Mesendoderm (in vitro differentiated cells): ENCODE data around the gene LRSAM1.
"Not testable (repeated sequence)": the region's sequence is repeated elsewhere in the genome, so short reads cannot be mapped to it uniquely, and the experiment has no call there.

Source experiments
- DNase-seq: peaks from one replicate; pipeline ENCODE4 v3.0.0; 2013
- H2AK5ac ChIP-seq: 2 replicates; pipeline ENCODE4 v1.6.1; 2013; ENCODE audit warnings: low read length, inconsistent platforms
- H2BK120ac ChIP-seq: 2 replicates; pipeline ENCODE4 v1.6.1; 2013; ENCODE audit warnings: low read depth, mild to moderate bottlenecking, low read length, moderate library complexity, mixed read lengths
- H2BK15ac ChIP-seq: replicated peaks from 2 replicates; pipeline ENCODE4 v1.6.1; 2013; ENCODE audit warnings: low read depth, mild to moderate bottlenecking, moderate library complexity
- H2BK5ac ChIP-seq: 2 replicates; pipeline ENCODE4 v1.6.1; 2013; ENCODE audit warnings: low read length, inconsistent platforms
- H3K18ac ChIP-seq: 2 replicates; pipeline ENCODE4 v1.6.1; 2013; ENCODE audit warnings: mild to moderate bottlenecking, low read length, mixed read lengths
- H3K23ac ChIP-seq: one replicate; pipeline ENCODE4 v1.6.1; 2013; ENCODE audit warnings: low read length
- H3K27ac ChIP-seq: 2 replicates; pipeline ENCODE4 v1.5.1; 2013; ENCODE audit warnings: low read depth, mild to moderate bottlenecking, inconsistent platforms, low read length, moderate library complexity
- H3K27me3 ChIP-seq: 2 replicates; pipeline ENCODE4 v1.6.1; 2013; ENCODE audit warnings: low read length, control low read depth, mild to moderate bottlenecking, inconsistent platforms; ENCODE audit not compliant: insufficient read depth, poor library complexity
- H3K36me3 ChIP-seq: 2 replicates; pipeline ENCODE4 v1.6.1; 2013; ENCODE audit warnings: low read length, inconsistent platforms; ENCODE audit not compliant: control insufficient read depth, insufficient read depth
- H3K4ac ChIP-seq: one replicate; pipeline ENCODE4 v1.6.1; 2013; ENCODE audit warnings: low read depth, mild to moderate bottlenecking, low read length, moderate library complexity
- H3K4me1 ChIP-seq: 2 replicates; pipeline ENCODE4 v1.6.1; 2013; ENCODE audit warnings: low read depth, low read length, inconsistent platforms; ENCODE audit not compliant: control insufficient read depth
- H3K4me2 ChIP-seq: 2 replicates; pipeline ENCODE4 v1.6.1; 2013; ENCODE audit warnings: low read length
- H3K4me3 ChIP-seq: 2 replicates; pipeline ENCODE4 v1.5.1; 2013; ENCODE audit warnings: mild to moderate bottlenecking, low read length
- H3K56ac ChIP-seq: one replicate; pipeline ENCODE4 v1.6.1; 2013; ENCODE audit warnings: low read length
- H3K79me1 ChIP-seq: 2 replicates; pipeline ENCODE4 v1.6.1; 2013; ENCODE audit warnings: low read length, inconsistent platforms
- H3K79me2 ChIP-seq: 2 replicates; pipeline ENCODE4 v1.6.1; 2013; ENCODE audit warnings: mild to moderate bottlenecking, low read length; ENCODE audit not compliant: control insufficient read depth, insufficient read depth
- H3K9ac ChIP-seq: 2 replicates; pipeline ENCODE4 v1.6.1; 2013; ENCODE audit warnings: low read length, inconsistent platforms
- H4K5ac ChIP-seq: one replicate; pipeline ENCODE4 v1.6.1; 2013; ENCODE audit warnings: low read length
- H4K8ac ChIP-seq: one replicate; pipeline ENCODE4 v1.6.1; 2013; ENCODE audit warnings: low read depth, mild to moderate bottlenecking, control low read depth, low read length, moderate library complexity
- WGBS: extraction: QIAGEN DNeasy Blood & Tissue Kit; methylation state at CpG from one replicate; pipeline ENCODE4 v1.1.7; 2013; ENCODE audit warnings: low lambda C conversion rate, missing lambda C conversion rate; ENCODE audit not compliant: insufficient coverage; ENCODE audit errors: extremely low coverage; 5-methylcytosine and 5-hydroxymethylcytosine counted together

LRSAM1 gene

GRCh38 chr9:127466407-127466917 is 15.2 kb downstream of the LRSAM1 start:
- H3K4ac ChIP-seq, H3K79me2 ChIP-seq, H3K79me1 ChIP-seq, H2BK5ac ChIP-seq, DNase-seq, H3K23ac ChIP-seq, H3K27me3 ChIP-seq, H3K18ac ChIP-seq, H4K8ac ChIP-seq, H2BK120ac ChIP-seq, H3K27ac ChIP-seq, H3K56ac ChIP-seq, H3K4me1 ChIP-seq, H3K9ac ChIP-seq, H3K36me3 ChIP-seq, H3K4me2 ChIP-seq, H2AK5ac ChIP-seq, H2BK15ac ChIP-seq, H3K4me3 ChIP-seq, H4K5ac ChIP-seq: not testable (repeated sequence)
- no CpG with 5 or more reads among the region's 5 CpGs for WGBS

- no peak for DNase-seq
- WGBS: no CpG with 5 or more reads among the region's 14 CpGs
- no peak overlapping the region for H4K8ac ChIP-seq
- H3K18ac ChIP-seq: no peak overlapping the region
- no peak overlapping the region for H3K4me2 ChIP-seq
- H3K4me1 ChIP-seq: no peaks in the 10 kb centered on the region
- H2BK15ac ChIP-seq: no peak overlapping the region
- no peak overlapping the region for H3K27ac ChIP-seq
- no peak overlapping the region for H3K23ac ChIP-seq
- no peaks in the 10 kb centered on the region for H3K79me1 ChIP-seq
- H4K5ac ChIP-seq: no peak overlapping the region
- no peak overlapping the region for H3K4me3 ChIP-seq
- no peak overlapping the region for H3K56ac ChIP-seq
- H3K36me3 ChIP-seq: no peaks in the 10 kb centered on the region
- no peak overlapping the region for H2AK5ac ChIP-seq
- no peak overlapping the region for H3K9ac ChIP-seq
- H3K79me2 ChIP-seq: no peaks in the 10 kb centered on the region
- H3K4ac ChIP-seq: no peak overlapping the region
- no peak overlapping the region for H2BK5ac ChIP-seq
- no peak overlapping the region for H2BK120ac ChIP-seq
- H3K27me3 ChIP-seq: no peaks in the 10 kb centered on the region
These were observed 16.3 kb downstream of the LRSAM1 start for GRCh38 chr9:127467621-127468020.

GRCh38 chr9:127470662-127471061 is 19.4 kb downstream of the LRSAM1 start:
- no peaks in the 10 kb centered on the region for H3K79me2 ChIP-seq
- no peak overlapping the region for H3K56ac ChIP-seq
- H3K23ac ChIP-seq: no peak overlapping the region
- no peaks in the 10 kb centered on the region for H3K27me3 ChIP-seq
- DNase-seq: peak; percentile 27
- H2BK5ac ChIP-seq: no peak overlapping the region
- H2BK120ac ChIP-seq: no peak overlapping the region
- no peak overlapping the region for H3K4me3 ChIP-seq
- no peaks in the 10 kb centered on the region for H3K4me1 ChIP-seq
- H3K9ac ChIP-seq: no peak overlapping the region
- no peak overlapping the region for H3K4me2 ChIP-seq
- WGBS: no CpG with 5 or more reads among the region's 3 CpGs
- no peak overlapping the region for H2BK15ac ChIP-seq
- H2AK5ac ChIP-seq: no peak overlapping the region
- H3K18ac ChIP-seq: no peak overlapping the region
- H3K79me1 ChIP-seq: no peaks in the 10 kb centered on the region
- no peak overlapping the region for H4K8ac ChIP-seq
- H3K36me3 ChIP-seq: no peaks in the 10 kb centered on the region
- H3K27ac ChIP-seq: no peak overlapping the region
- H4K5ac ChIP-seq: no peak overlapping the region
- H3K4ac ChIP-seq: no peak overlapping the region

- no CpG with 5 or more reads among the region's 10 CpGs for WGBS
- no peak overlapping the region for H3K56ac ChIP-seq
These were observed 22.2 kb downstream of the LRSAM1 start for GRCh38 chr9:127473501-127473900.

GRCh38 chr9:127473932-127474331 is 22.6 kb downstream of the LRSAM1 start:
- no peaks in the 10 kb centered on the region for H3K79me2 ChIP-seq
- H3K36me3 ChIP-seq: no peaks in the 10 kb centered on the region
- H2BK120ac ChIP-seq: no peak overlapping the region
- H4K5ac ChIP-seq: no peak overlapping the region
- no peak overlapping the region for H3K4me3 ChIP-seq
- no peak for DNase-seq
- H2BK5ac ChIP-seq: no peak overlapping the region
- H4K8ac ChIP-seq: no peak overlapping the region
- no peak overlapping the region for H3K23ac ChIP-seq
- no peak overlapping the region for H2BK15ac ChIP-seq
- no peak overlapping the region for H3K18ac ChIP-seq
- no peak overlapping the region for H2AK5ac ChIP-seq
- no peak overlapping the region for H3K4me2 ChIP-seq
- WGBS: no CpG with 5 or more reads among the region's 4 CpGs
- H3K79me1 ChIP-seq: no peaks in the 10 kb centered on the region
- no peaks in the 10 kb centered on the region for H3K4me1 ChIP-seq
- no peak overlapping the region for H3K9ac ChIP-seq
- no peaks in the 10 kb centered on the region for H3K27me3 ChIP-seq
- H3K4ac ChIP-seq: no peak overlapping the region
- H3K27ac ChIP-seq: no peak overlapping the region
- no peak overlapping the region for H3K56ac ChIP-seq

More at GRCh38 chr9:127473501-127473900, 22.2 kb downstream of the LRSAM1 start:
- no peak overlapping the region for H3K4me3 ChIP-seq
- H4K5ac ChIP-seq: no peak overlapping the region
- no peak overlapping the region for H2BK15ac ChIP-seq
- H3K4me2 ChIP-seq: no peak overlapping the region
- H3K79me1 ChIP-seq: no peaks in the 10 kb centered on the region
- no peak overlapping the region for H3K18ac ChIP-seq
- no peak overlapping the region for H4K8ac ChIP-seq
- no peaks in the 10 kb centered on the region for H3K36me3 ChIP-seq
- no peak overlapping the region for H2BK5ac ChIP-seq
- H3K4me1 ChIP-seq: no peaks in the 10 kb centered on the region
- no peak overlapping the region for H3K27ac ChIP-seq
- no peak overlapping the region for H3K9ac ChIP-seq
- no peak overlapping the region for H2BK120ac ChIP-seq
- no peak overlapping the region for H3K23ac ChIP-seq
- no peak for DNase-seq
- H2AK5ac ChIP-seq: no peak overlapping the region
- no peaks in the 10 kb centered on the region for H3K27me3 ChIP-seq
- no peaks in the 10 kb centered on the region for H3K79me2 ChIP-seq
- H3K4ac ChIP-seq: no peak overlapping the region

- H3K79me1 ChIP-seq: no peaks in the 10 kb centered on the region
- H3K27ac ChIP-seq: no peak overlapping the region
- H3K23ac ChIP-seq: no peak overlapping the region
- H3K36me3 ChIP-seq: no peaks in the 10 kb centered on the region
- no peak overlapping the region for H3K4ac ChIP-seq
- H3K56ac ChIP-seq: no peak overlapping the region
- H3K79me2 ChIP-seq: no peaks in the 10 kb centered on the region
- no peak overlapping the region for H2BK5ac ChIP-seq
- no peak for DNase-seq
- H2BK120ac ChIP-seq: no peak overlapping the region
- no peak overlapping the region for H2BK15ac ChIP-seq
- H3K4me1 ChIP-seq: no peaks in the 10 kb centered on the region
- H3K27me3 ChIP-seq: no peaks in the 10 kb centered on the region
- no peak overlapping the region for H3K4me2 ChIP-seq
- no peak overlapping the region for H4K8ac ChIP-seq
- no peak overlapping the region for H4K5ac ChIP-seq
- H3K9ac ChIP-seq: no peak overlapping the region
- no peak overlapping the region for H2AK5ac ChIP-seq
- WGBS: no CpG with 5 or more reads among the region's 5 CpGs
- no peak overlapping the region for H3K4me3 ChIP-seq
- no peak overlapping the region for H3K18ac ChIP-seq
These were observed 23.3 kb downstream of the LRSAM1 start for GRCh38 chr9:127474592-127474991.
